ENCODE data around the gene RFNG.
A peak's percentile ranks its signal among the peaks of the same experiment; 100 is the strongest.

The RFNG gene

DNA sequence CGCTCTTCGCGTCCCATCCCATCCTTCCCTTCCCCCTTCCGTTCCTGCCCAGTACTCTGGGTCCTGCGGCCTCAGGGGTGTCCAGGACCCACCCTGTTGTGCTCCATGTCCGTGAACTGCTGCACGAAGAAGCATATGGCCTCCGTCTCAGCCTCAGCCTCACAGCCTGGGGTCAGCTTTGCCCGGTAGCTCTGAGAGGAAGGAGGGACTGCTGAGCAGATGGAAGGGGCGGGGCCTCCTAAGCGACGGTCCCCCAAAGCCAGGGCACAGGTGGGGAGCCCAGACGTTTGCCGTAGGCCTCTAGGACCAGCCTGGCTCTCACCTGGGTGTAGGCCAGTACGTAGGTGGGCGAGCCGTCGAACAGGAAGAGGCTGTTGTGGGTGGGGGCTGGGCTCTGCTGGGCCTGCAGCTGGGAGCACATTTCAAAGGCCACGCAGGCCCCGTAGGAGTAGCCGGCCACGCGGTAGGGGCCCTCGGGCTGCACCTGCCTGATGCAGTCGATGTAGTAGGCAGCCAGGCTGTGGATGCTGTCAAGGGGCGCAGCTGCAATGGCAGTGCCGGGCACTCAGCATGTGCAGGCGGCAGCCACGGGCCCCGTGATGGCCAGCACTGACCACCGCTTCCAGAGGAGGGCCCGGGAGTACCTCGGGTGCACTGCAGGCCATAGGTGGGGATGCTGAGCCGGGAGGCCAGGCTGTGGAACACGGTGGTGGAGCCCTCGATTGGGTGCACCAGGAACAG, 28.6 kb upstream of the RFNG start:
- no peak overlapping the region for H3K4me3 ChIP-seq (ENCODE audit: low read length)
- DNase-seq (ENCODE audit: low read depth) = no peak
- TF ChIP-seq, protein P1, sequence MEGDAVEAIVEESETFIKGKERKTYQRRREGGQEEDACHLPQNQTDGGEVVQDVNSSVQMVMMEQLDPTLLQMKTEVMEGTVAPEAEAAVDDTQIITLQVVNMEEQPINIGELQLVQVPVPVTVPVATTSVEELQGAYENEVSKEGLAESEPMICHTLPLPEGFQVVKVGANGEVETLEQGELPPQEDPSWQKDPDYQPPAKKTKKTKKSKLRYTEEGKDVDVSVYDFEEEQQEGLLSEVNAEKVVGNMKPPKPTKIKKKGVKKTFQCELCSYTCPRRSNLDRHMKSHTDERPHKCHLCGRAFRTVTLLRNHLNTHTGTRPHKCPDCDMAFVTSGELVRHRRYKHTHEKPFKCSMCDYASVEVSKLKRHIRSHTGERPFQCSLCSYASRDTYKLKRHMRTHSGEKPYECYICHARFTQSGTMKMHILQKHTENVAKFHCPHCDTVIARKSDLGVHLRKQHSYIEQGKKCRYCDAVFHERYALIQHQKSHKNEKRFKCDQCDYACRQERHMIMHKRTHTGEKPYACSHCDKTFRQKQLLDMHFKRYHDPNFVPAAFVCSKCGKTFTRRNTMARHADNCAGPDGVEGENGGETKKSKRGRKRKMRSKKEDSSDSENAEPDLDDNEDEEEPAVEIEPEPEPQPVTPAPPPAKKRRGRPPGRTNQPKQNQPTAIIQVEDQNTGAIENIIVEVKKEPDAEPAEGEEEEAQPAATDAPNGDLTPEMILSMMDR (IDR thresholded peaks at IDR 0.05; ENCODE audit: insufficient read depth, low read depth, low read length, missing control alignments) = no peak

DNA sequence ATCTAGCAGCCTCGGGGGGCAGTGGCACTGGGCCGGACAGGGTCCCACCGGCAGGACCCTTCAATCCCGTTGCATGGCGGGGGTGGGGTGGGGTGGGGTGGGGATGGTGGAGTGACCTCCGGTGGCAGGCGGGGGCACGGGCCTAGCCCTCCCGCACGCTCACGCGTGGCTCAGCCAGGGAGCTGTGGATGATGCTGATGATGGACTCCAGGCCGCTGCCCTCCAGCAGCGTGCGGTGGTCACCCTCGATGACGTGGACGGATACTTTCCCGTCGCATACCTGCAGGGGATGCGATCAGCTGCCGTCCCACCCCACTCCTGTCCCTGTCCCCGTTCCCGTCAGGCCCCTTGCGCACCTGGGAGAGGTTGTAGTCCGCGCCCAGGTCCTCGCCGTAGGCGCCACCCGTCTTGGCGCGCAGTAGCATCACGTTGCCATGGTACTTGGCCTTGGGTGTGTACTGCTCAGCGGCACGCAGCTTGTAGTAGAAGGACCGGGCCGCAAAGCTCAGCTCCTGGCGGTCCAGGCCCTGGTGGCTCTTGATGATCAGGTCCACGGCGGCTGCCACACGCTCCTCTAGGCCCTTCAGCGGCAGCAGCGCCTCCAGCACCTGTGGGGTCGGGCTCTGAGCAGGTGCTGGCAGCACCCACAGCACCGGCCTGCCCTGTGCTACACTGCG, 27.5 kb upstream of the RFNG start:
- DNase-seq (ENCODE audit: low read depth) = no peak
- no peak overlapping the region for H3K4me3 ChIP-seq (ENCODE audit: low read length)
- TF ChIP-seq, protein P1 (IDR thresholded peaks at IDR 0.05; ENCODE audit: insufficient read depth, low read depth, low read length, missing control alignments) = no peak

DNA sequence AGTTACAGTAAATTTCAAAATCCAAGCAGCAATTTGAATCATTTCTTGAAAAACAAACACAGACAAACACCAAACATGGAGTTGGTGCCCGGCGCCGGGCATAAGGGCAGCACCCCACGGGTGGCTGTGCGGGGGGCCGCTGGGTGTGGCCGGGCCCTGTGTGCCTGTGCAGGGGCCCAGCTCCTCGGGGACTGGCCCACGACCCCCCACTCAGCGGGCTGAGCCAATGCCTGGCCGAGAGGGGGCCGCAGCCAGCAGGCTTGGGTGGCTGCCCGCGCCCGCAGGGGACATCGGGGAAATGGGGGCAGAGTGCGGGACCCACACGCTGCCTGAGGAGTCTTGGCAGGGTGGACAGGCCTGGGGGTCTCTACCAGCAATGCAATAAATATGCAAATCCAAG, 26.8 kb upstream of the RFNG start:
- TF ChIP-seq, protein P1 (IDR thresholded peaks at IDR 0.05; ENCODE audit: insufficient read depth, low read depth, low read length, missing control alignments) = no peak
- no peak overlapping the region for H3K4me3 ChIP-seq (ENCODE audit: low read length)
- DNase-seq (ENCODE audit: low read depth) = no peak

DNA sequence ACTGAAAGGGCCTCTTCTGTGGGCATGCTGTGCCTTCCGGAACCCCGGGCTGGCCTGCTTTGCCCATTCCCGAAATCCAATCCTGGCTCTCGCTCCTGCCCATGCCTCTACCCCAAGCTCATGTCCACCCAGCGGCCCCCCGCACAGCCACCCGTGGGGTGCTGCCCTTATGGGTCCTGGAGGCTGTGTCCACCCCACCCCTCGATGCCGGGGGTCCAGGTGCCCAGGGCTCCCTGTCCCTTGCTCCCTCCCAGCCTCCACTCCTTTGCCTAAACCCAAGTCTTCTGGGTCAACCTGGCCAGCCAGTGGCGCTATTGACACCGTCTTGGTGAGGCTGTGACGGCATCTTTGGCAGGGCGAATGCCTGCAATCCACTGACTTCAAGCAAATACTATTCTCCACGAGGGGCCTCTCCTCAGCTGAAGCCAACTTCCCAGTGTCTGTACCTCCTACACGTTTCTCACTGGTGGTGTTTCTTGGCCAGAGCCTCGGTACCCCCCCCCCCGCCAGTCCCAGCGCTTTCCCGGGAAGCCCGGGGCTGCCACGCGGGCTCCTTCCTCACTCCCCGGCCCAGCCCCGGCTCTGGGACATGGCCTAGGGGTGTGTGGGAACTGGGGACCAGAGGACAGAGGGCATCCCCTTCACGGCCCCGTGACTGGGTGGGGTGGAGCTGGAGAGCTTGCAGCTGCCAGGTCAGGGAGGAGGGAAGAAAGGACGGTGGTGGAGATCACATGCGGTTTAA, 26.2 kb upstream of the RFNG start:
- TF ChIP-seq, protein P1 (IDR thresholded peaks at IDR 0.05; ENCODE audit: insufficient read depth, low read depth, low read length, missing control alignments) = no peak
- no peak for DNase-seq (ENCODE audit: low read depth)
- H3K4me3 ChIP-seq (ENCODE audit: low read length) = no peak overlapping the region

DNA sequence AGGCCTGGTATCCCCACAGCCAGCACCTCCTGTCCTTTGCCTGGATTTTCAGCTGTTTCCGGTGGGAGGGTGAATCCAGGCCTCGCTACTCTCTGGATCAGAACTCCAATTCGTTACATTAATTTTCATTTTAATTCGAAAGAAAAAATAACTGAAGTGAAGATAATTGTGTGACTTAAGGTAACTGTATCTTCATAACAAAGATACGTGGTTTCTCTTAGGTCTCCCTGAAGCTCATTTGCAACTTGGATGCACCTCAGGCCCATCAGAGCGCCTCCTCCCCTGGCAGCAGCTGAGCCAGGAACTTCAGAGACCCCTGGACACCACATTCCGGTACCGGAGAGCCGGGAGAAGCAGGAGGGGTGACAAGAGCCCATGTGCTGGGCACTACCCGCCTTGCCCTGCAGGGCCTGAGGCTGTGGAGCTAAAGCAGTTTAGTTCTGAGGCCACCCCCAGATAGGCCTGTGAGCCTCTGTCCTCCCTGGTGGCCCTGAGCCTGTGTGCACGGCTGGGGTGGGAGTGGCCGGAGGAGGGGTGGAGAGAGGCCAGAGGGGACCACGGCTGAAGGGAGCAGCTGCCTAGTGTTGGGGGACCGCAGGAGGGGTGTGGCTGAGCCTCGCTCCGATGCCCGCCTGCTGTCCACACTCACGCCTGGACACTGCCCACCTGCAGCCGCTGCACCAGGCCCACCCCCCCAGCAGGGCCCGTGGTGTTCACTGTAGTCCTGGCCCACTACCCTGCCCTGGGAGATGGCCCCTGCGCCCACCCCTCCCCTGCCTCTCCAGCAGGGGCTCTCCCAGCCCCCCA, 25.4 kb upstream of the RFNG start:
- H3K4me3 ChIP-seq (ENCODE audit: low read length) = no peak overlapping the region
- TF ChIP-seq, protein P1 (IDR thresholded peaks at IDR 0.05; ENCODE audit: insufficient read depth, low read depth, low read length, missing control alignments) = no peak
- DNase-seq (ENCODE audit: low read depth) = no peak

DNA sequence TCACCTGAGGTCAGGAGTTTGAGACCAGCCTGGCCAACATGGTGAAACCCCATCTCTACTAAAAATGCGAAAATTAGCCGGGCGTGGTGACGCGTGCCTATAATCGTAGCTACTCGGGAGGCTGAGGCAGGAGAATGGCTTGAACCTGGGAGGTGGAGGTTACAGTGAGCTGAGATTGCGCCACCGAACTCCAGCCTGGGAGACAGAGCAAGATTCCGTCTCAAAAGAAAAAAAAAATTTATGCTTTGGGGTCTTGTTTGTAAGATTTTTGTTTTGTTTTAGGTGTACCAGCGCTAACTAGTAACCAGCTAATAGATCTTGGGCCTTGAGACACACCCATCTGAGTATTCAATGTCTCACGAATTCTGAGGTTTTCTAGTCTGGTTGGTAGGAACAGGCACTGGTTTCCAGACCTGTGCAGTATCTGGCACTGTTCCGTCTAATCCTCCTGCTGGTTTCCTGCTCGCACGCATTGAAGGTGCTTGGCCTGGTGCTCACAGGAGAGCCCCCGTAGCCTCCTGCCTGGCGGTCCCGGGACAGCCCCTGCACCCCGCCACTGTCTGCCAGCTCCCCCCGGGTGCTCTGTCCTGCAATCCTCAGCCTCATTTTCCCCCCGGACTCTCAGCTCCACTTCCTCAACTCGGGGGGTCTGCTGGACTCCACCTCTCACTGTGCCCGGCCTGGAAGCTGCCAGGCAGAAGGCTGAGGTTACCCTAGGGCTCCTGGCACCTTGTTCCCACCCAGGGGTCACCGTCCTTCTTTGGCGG, 24.6 kb upstream of the RFNG start:
- peak; percentile 55 for DNase-seq (ENCODE audit: low read depth)
- TF ChIP-seq, protein P1 (IDR thresholded peaks at IDR 0.05; ENCODE audit: insufficient read depth, low read depth, low read length, missing control alignments) = no peak
- no peak overlapping the region for H3K4me3 ChIP-seq (ENCODE audit: low read length)

Data from epithelial cell of esophagus (primary cell).